ENCODE measurements around the gene DNAJC5.

Gene DNAJC5

DNA sequence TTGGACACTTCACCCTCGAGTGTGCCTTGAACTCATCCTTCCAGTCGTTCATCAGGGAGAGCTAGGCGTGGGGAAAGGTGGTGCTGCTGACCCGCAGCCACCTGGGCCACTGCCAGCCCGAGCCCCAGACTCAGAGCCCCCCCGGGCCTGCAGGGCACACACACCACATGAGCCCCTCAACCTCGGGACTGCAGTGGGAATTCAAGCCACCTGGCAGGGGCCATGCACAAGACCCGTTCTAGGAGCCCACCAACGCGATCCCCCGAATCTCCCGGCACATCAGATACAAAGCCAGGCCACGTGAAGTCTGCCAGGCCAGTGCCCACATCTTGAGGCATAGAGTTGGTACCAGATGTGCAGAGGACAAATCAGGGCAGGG, 72.0 kb downstream of the DNAJC5 start:
- TF ChIP-seq GATA2 (IDR thresholded peaks at IDR 0.05; ENCODE audit: low read depth, low read length) = no peak

- no peak for TF ChIP-seq GATA2 (IDR thresholded peaks at IDR 0.05; ENCODE audit: low read depth, low read length)
- TF ChIP-seq GATA3 (IDR thresholded peaks at IDR 0.05; ENCODE audit: low read depth, low read length) = no peak
Observed at GRCh38 chr20:63967330-63968135, 72.6 kb downstream of the DNAJC5 start.

DNA sequence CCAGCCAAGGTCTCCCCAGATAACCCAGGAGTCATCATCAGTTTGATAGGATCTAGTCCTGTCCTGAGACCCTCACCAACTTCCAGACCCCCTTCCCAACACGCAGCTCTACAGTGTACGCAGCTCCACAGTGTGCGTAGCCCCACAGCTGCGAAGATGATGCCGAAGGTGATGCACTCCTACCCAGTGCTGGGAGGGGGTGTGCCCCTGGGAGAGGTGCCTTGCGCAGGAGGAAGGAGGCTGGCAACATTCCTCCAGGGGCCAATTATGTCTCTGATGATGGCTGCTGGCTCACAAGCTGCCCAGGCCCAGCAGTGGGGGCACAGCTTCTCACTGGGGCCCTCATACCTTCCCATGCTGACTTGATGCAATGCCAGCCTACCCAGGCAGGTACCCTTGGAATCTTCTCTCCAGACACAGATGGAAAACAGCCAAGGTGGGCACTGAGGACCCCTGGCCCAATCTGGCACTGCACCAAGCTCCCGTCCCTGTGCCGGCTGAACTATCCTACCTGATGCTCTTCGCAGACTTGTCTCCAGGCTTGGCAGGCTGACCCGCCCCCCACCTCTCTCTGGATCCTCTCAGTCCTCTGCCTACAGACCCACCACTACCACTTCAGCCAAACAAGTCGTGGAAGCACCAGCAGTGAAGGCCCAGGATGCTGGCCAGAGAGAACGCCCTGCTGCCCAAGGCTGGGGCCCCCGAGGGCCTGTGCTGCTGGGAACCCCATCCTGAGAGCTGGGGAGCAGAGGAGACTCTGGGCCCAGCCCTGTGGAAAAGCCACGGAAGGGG, 73.4 kb downstream of the DNAJC5 start:
- TF ChIP-seq GATA2 (IDR thresholded peaks at IDR 0.05; ENCODE audit: low read depth, low read length) (no peak), GATA3 (IDR thresholded peaks at IDR 0.05; ENCODE audit: low read depth, low read length) (no peak)

- no peak for TF ChIP-seq GATA2 (IDR thresholded peaks at IDR 0.05; ENCODE audit: low read depth, low read length)
- TF ChIP-seq GATA3 (IDR thresholded peaks at IDR 0.05; ENCODE audit: low read depth, low read length) = no peak
Observed at GRCh38 chr20:63968928-63969760, 74.2 kb downstream of the DNAJC5 start.

GRCh38 chr20:63969838-63970713, 75.2 kb downstream of the DNAJC5 start, which contains the start of gene ZNF512B:
Gene ZNF512B, minus strand, starts transcription at chr20:63969930. Its CDS starts 1,980 bp downstream, at chr20:63967950.
- TF ChIP-seq GATA2 (IDR thresholded peaks at IDR 0.05; ENCODE audit: low read depth, low read length) (no peak), GATA3 (IDR thresholded peaks at IDR 0.05; ENCODE audit: low read depth, low read length) (no peak)

GRCh38 chr20:63970714-63971431, 75.9 kb downstream of the DNAJC5 start:
- TF ChIP-seq GATA2 (IDR thresholded peaks at IDR 0.05; ENCODE audit: low read depth, low read length) = no peak
- no peak for TF ChIP-seq GATA3 (IDR thresholded peaks at IDR 0.05; ENCODE audit: low read depth, low read length)

DNA sequence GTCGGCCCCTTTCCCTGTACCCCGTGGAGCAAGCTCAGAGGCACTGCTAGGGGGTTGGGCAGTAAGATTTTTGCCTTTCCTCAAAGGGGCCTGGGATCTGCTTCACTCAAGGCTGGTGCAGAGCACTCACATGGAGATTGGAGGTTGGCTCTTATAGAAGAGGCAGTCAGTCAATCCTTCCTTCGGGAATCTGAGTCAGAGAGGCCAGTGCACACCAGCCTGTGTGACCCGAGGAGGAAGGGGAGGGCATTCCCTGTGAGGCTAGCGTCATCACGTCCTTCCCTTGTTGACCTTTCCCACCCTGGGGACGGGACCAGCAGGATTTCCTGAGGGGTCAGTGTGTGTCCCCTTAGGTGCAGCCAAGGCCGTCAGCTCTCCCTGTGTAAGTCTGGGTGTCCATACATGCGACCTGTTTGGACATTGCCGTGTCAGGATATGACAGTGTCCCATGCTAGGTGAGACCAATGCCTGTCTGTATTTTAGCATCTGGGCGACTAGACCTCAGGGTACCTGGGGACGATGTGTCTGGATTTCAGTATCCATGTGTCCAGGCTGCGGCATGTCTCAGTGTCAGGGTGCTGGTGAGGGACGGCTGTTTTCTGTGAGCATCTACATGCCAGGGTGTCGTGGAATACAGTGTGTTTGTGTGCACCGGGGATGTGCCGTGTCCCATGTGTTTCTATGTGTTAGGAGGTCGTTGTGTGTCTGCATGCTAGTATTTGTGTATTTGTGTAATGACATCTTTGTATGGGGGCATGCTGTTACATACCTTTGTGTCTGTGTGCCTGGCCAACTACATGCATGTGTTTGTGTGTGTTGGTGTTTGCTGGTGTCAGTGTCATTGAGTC, 77.6 kb downstream of the DNAJC5 start:
- TF ChIP-seq GATA3 (IDR thresholded peaks at IDR 0.05; ENCODE audit: low read depth, low read length) (no peak), GATA2 (IDR thresholded peaks at IDR 0.05; ENCODE audit: low read depth, low read length) (no peak)

DNA sequence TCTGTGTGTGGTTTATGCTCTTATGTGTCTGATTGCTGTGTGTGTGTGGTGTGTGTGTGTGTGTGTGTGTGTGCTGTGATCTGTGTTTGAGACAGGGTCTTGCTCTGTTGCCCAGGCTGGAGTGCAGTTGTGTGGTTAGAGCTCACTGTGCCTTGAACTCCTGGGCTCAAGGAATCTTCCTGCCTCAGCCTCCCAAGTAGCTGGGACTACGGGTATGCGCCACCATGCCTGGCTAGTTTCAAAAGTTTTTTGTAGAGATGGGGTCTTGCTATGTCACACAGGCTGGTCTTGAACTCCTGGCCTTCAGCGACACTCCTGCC, 78.2 kb downstream of the DNAJC5 start:
- no peak for TF ChIP-seq GATA3 (IDR thresholded peaks at IDR 0.05; ENCODE audit: low read depth, low read length)
- TF ChIP-seq GATA2 (IDR thresholded peaks at IDR 0.05; ENCODE audit: low read depth, low read length) = no peak

- no peak for TF ChIP-seq GATA2 (IDR thresholded peaks at IDR 0.05; ENCODE audit: low read depth, low read length)
- TF ChIP-seq GATA3 (IDR thresholded peaks at IDR 0.05; ENCODE audit: low read depth, low read length) = no peak
Observed at GRCh38 chr20:63973636-63974401, 78.9 kb downstream of the DNAJC5 start.

DNA sequence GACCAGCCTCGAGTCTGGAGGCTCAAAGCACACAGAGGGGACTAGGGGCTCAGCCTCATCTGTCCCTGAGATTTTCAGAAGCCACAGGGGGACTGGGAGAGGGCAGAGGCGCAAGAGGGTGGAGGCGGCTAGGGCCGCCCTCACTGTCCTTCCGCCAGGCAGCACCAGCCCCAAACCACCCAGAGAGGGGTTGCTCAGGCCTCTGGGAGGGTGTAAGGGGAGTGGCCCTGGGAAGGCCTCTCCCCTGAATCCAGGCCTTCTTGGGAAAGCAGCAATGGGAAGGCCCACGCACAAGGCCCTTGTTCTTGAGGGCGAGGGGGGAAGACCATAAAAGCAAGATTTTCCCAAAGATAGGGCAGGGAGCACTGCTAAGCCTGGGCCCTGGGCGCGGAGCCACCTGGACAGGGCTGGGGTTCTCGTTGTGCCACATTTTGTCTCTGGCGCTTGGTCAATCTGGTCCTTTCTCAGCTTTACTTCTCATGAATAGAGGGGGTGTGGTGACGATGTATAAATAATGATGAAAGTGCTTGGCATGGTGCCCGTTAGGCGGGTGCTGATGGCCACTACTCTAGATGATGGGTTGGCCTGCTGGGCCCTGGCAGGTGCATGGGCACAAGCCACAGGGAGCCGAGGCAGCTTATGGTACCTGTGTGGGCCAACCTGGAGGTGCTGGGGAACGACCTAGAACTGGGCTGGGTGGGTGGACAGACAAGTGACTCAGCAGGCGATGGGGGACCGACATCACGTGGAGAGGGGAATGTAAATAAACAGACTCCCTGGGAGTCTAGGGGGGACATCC, 79.7 kb downstream of the DNAJC5 start:
- TF ChIP-seq GATA2 (IDR thresholded peaks at IDR 0.05; ENCODE audit: low read depth, low read length) = no peak
- no peak for TF ChIP-seq GATA3 (IDR thresholded peaks at IDR 0.05; ENCODE audit: low read depth, low read length)
